Kidney (tissue), 14 donors: Measurements from ENCODE around the gene SLC30A4. TPM values are rescaled to one million over a fixed set of nuclear protein-coding genes. Genes with fewer than 3 reads are reported as not detected.

ENCODE experiments used
- DNase-seq, 5 donors: peaks; one replicate each; pipeline ENCODE4 v3.0.0-alpha.2; 2013 to 2020
- FAIRE-seq: peaks from 2 replicates; lab custom pipeline; 2012; peaks lifted over from hg19 to GRCh38; lab: Jason Lieb, UNC
- H3K27ac ChIP-seq, 2 donors: one replicate each; pipeline ENCODE4 v1.7.0; 2013; ENCODE audit warnings: low read depth in 2 of 2, low read length in 2 of 2, inconsistent platforms in 1 of 2
- H3K27me3 ChIP-seq: one replicate; pipeline ENCODE4 v1.7.1; 2013; ENCODE audit warnings: low read length, inconsistent platforms; ENCODE audit not compliant: control insufficient read depth, insufficient read depth
- H3K36me3 ChIP-seq, 3 donors: one replicate each; pipeline versions ENCODE4 v1.7.0 to v1.7.1; 2013; ENCODE audit warnings: low read length in 3 of 3, control low read depth in 1 of 3, inconsistent platforms in 1 of 3; ENCODE audit not compliant: insufficient read depth in 3 of 3, control insufficient read depth in 2 of 3
- H3K4me1 ChIP-seq, 3 donors: one replicate each; pipeline versions ENCODE4 v1.7.0 to v1.7.1; 2013; ENCODE audit warnings: low read length in 3 of 3, inconsistent platforms in 1 of 3, low read depth in 1 of 3; ENCODE audit not compliant: control insufficient read depth in 2 of 3, insufficient read depth in 2 of 3
- H3K4me3 ChIP-seq, 3 donors: one replicate each; pipeline versions ENCODE4 v1.7.0 to v1.8.1; 2013; ENCODE audit warnings: low read length in 3 of 3, control low read depth in 1 of 3, inconsistent platforms in 1 of 3
- H3K9ac ChIP-seq, 3 donors: one replicate each; pipeline versions ENCODE4 v1.7.0 to v1.7.1; 2013; ENCODE audit warnings: low read length in 3 of 3, control low read depth in 1 of 3, inconsistent platforms in 1 of 3
- H3K9me3 ChIP-seq, 3 donors: one replicate each; pipeline versions ENCODE4 v1.7.0 to v1.7.1; 2013; ENCODE audit warnings: low read length in 3 of 3, control low read depth in 1 of 3, inconsistent platforms in 1 of 3; ENCODE audit not compliant: control insufficient read depth in 2 of 3, insufficient read depth in 1 of 3
- intact Hi-C: fragments of 100-400 bp; cut with DNase I; formaldehyde crosslinking; loops from one replicate; pipeline ENCODE4 v1.11.1; 2022
- polyA plus RNA-seq: library from polyadenylated mRNA; stranded (reverse); fragments of 350-450 nt; fragmentation: Illumina TruSeq; extraction: RNeasy Lipid Tissue Mini Kit (QIAGEN cat#74804); gene quantifications from one replicate; pipeline ENCODE4 v1.2.3, GENCODE V29; 2014; ENCODE audit warnings: low read depth, low replicate concordance; ENCODE audit not compliant: insufficient read depth
- total RNA-seq: library from RNA; stranded (reverse); fragmentation: NEBNext Ultra II Directional; extraction: Animal tissue kit (Norgen Biotek cat#: 25700); gene quantifications from one replicate; pipeline ENCODE4 v1.2.1, GENCODE V29; 2021
- TF ChIP-seq, protein P1 (sequence below): IDR thresholded peaks from 3 replicates; pipeline ENCODE4 v1.5.1; 2012; ENCODE audit warnings: mild to moderate bottlenecking, moderate library complexity, borderline replicate concordance; ENCODE audit not compliant: insufficient read depth; ENCODE audit errors: extremely low read depth
- donor health status: control.
- donor health status: control.
- donor health status: control.
- donor health status: control.
- donor health status: control.
- donor health status: DM: yes; HTN: yes; CAD: no.
- donor health status: Normal renal cell carcinoma (clear cell type).

Gene SLC30A4
- total and polyA plus RNA-seq, 2 donors from 2014 or later, result 3.1 to 7.4 TPM

DNA sequence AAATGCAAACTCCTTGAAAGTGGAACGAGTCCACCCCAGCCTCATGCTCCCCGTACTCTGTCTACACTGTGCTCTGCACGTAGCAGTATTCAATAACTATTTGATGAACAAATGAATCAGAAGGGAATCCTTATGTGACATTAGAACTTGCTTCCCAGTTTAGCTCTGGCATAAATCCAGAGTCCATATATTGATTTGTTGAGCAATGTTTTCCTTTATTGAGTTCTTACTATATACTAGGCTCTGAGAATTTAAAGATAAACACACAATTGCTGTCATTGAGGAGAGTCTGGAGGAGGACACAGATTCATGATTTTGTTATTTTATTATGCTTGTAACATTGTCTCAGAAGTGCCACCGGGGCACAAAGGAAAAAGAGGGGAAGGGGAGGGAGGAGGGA is 73.2 kb downstream of the SLC30A4 start:
- Histone ChIP-seq H3K27ac (no peak overlapping the region), H3K9ac (no peak overlapping the region), H3K4me1 (no peaks in the 10 kb centered on the region), H3K27me3 (no peaks in the 10 kb centered on the region), H3K36me3 (no peaks in the 10 kb centered on the region), H3K4me3 (no peak overlapping the region), H3K9me3 (no peaks in the 10 kb centered on the region)
- TF ChIP-seq, protein P1, sequence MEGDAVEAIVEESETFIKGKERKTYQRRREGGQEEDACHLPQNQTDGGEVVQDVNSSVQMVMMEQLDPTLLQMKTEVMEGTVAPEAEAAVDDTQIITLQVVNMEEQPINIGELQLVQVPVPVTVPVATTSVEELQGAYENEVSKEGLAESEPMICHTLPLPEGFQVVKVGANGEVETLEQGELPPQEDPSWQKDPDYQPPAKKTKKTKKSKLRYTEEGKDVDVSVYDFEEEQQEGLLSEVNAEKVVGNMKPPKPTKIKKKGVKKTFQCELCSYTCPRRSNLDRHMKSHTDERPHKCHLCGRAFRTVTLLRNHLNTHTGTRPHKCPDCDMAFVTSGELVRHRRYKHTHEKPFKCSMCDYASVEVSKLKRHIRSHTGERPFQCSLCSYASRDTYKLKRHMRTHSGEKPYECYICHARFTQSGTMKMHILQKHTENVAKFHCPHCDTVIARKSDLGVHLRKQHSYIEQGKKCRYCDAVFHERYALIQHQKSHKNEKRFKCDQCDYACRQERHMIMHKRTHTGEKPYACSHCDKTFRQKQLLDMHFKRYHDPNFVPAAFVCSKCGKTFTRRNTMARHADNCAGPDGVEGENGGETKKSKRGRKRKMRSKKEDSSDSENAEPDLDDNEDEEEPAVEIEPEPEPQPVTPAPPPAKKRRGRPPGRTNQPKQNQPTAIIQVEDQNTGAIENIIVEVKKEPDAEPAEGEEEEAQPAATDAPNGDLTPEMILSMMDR, result no peak
- DNase-seq (no peak), FAIRE-seq (no peak)
- intact Hi-C loops, result no loop called here

DNA sequence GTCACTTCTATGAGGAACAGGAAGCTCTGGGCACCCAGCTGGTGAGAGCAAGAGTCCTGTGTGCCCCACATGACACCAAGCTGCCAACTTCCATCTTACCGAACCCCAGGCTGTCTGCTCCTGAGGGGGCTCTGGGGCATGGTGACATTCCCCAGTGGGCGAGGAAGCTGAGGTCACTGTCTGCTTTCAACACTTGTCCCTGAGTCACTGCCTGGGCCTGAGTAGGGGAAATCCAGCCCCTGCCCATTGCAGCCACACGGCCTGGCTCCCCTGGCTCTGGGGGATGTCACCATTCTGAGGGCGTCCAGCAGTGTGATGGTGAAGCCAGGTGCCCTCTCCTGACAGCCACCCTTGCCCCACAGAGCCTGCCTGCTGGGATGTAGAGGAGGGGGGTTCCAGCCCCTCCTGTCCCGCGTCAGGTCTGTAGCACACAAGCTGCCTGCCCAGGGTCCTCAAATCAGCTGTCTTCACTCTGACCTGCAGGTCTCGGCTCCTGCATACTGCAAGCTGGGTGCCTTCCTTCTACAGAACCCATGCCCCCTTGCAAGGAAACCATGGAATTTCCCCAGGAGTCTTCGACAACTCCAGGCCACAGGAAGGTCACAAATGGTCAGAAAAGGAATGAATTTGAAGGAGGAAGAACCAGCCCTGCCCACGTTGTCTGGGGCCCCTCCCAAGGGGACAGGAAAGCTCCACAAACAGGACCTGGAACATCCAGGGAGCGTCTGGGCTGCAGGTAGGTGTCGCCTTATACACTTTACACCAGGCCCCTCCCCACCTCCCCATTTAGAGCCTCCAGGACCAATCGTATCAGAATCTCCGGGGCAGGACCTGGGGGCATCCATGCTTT is 74.3 kb downstream of the SLC30A4 start:
- H3K27me3 ChIP-seq, result no peaks in the 10 kb centered on the region
- TF ChIP-seq, protein P1, result no peak
- H3K9ac ChIP-seq, result no peak overlapping the region
- H3K36me3 ChIP-seq, result no peaks in the 10 kb centered on the region
- H3K4me3 ChIP-seq, result no peak overlapping the region
- H3K9me3 ChIP-seq, result no peaks in the 10 kb centered on the region
- intact Hi-C loops, result no loop called here
- no peak for FAIRE-seq
- no peak overlapping the region for H3K27ac ChIP-seq
- no peaks in the 10 kb centered on the region for H3K4me1 ChIP-seq
- no peak for DNase-seq

DNA sequence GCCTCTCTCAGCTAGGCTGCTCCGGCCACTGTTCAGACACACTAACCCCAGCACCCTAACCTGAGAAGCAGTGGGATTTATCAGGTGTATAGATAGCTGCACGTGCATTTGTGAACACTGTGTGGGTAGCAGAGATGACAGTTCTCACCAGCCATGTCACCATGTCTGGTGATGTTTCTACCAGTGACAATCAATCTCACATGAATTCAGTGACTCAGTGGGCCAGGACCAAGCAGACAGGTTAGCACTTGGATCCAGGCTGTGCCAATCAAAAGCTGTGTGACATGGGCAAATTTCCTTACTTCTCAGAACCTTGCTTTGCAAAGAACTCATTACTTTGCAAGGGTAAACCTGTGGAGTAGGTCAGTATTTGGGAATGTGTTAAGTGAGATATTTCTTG is 78.9 kb downstream of the SLC30A4 start:
- TF ChIP-seq, protein P1, result no peak
- intact Hi-C loops, result no loop called here
- Histone ChIP-seq H3K27ac (no peak overlapping the region), H3K36me3 (no peaks in the 10 kb centered on the region), H3K9me3 (no peaks in the 10 kb centered on the region), H3K4me1 (peaks cover 0 to 2% (median 0%) of the 10 kb centered on the region in 3 donors), H3K9ac (no peak overlapping the region), H3K27me3 (no peaks in the 10 kb centered on the region), H3K4me3 (no peak overlapping the region)
- FAIRE-seq, result no peak
- DNase-seq, result peak in 1 of 5 donors; percentile 9
